Neural cell (in vitro differentiated cells): ENCODE results near the gene FASTK. TPM values are rescaled to one million over a fixed set of nuclear protein-coding genes. Genes with fewer than 3 reads are reported as not detected.

Experiments
- H2AFZ ChIP-seq: fragments of 200-600, 300-800 bp; sonication (generic), shearing (Covaris generic); 2 replicates; pipeline ENCODE4 v1.6.0; 2014; ENCODE audit warnings: low read depth, mild to moderate bottlenecking, antibody characterized with exemption, low read length, moderate library complexity
- H3F3A ChIP-seq: fragments of 200-600 bp; shearing (Covaris generic); 2 replicates; pipeline ENCODE4 v1.6.1; 2016; ENCODE audit warnings: mild to moderate bottlenecking, moderate library complexity, mixed read lengths, antibody characterized with exemption, low read length; ENCODE audit not compliant: insufficient read depth, poor library complexity, severe bottlenecking
- H3K27ac ChIP-seq: fragments of 200-600, 300-800 bp; sonication (generic), shearing (Covaris generic); 2 replicates; pipeline ENCODE4 v1.5.1; 2014; ENCODE audit warnings: mild to moderate bottlenecking, low read length, moderate library complexity
- H3K27me3 ChIP-seq: fragments of 300-800, 200-600 bp; sonication (generic), shearing (Covaris generic); 2 replicates; pipeline ENCODE4 v1.6.0; 2014; ENCODE audit warnings: mild to moderate bottlenecking, low read depth, low read length, moderate library complexity; ENCODE audit not compliant: insufficient read depth
- H3K36me3 ChIP-seq: fragments of 300-800, 200-600 bp; sonication (generic), shearing (Covaris generic); 2 replicates; pipeline ENCODE4 v1.5.1; 2014; ENCODE audit warnings: mild to moderate bottlenecking, antibody characterized with exemption, low read length, moderate library complexity; ENCODE audit not compliant: insufficient read depth
- H3K4me2 ChIP-seq: fragments of 300-800, 200-600 bp; sonication (generic), shearing (Covaris generic); 2 replicates; pipeline ENCODE4 v1.6.0; 2014; ENCODE audit warnings: mild to moderate bottlenecking, low read length
- H3K4me3 ChIP-seq: fragments of 300-800, 200-600 bp; sonication (generic), shearing (Covaris generic); 2 replicates; pipeline ENCODE4 v1.5.1; 2014; ENCODE audit warnings: mild to moderate bottlenecking, low read length, moderate library complexity
- H3K79me2 ChIP-seq: fragments of 200-600 bp; shearing (Covaris generic); replicated peaks from 2 replicates; pipeline ENCODE4 v1.6.0; 2014; ENCODE audit warnings: mild to moderate bottlenecking, low read length, moderate library complexity; ENCODE audit not compliant: insufficient read depth
- H3K9ac ChIP-seq: fragments of 300-800, 200-600 bp; sonication (generic), shearing (Covaris generic); 2 replicates; pipeline ENCODE4 v1.6.1; 2016; ENCODE audit warnings: mild to moderate bottlenecking, low read length, mixed read lengths
- H3K9me2 ChIP-seq: fragments of 200-600 bp; shearing (Covaris generic); 2 replicates; pipeline ENCODE4 v1.6.1; 2016; ENCODE audit warnings: mild to moderate bottlenecking, low read length, mixed read lengths; ENCODE audit not compliant: insufficient read depth
- H3K9me3 ChIP-seq: fragments of 200-600, 300-800 bp; sonication (generic), shearing (Covaris generic); 2 replicates; pipeline ENCODE4 v1.6.1; 2016; ENCODE audit warnings: mild to moderate bottlenecking, mixed run types, low read length, moderate library complexity, mixed read lengths
- H4K20me1 ChIP-seq: fragments of 200-600 bp; shearing (Covaris generic); 2 replicates; pipeline ENCODE4 v1.6.1; 2016; ENCODE audit warnings: mild to moderate bottlenecking, mixed run types; ENCODE audit not compliant: insufficient read depth
- CTCF ChIP-seq: fragments of 450-650 bp; IDR thresholded peaks from 2 replicates; pipeline ENCODE4 v1.5.1; 2014; ENCODE audit warnings: antibody characterized with exemption, mild to moderate bottlenecking, moderate library complexity; ENCODE audit not compliant: poor library complexity, severe bottlenecking
- EP300 ChIP-seq: fragments of 450-650 bp; conservative IDR thresholded peaks from 2 replicates; pipeline ENCODE4 v1.6.1; 2014; ENCODE audit warnings: antibody characterized with exemption, mild to moderate bottlenecking, moderate library complexity; ENCODE audit not compliant: poor library complexity, severe bottlenecking
- EZH2 ChIP-seq: fragments of 200-600, 300-800 bp; shearing (Covaris generic), sonication (generic); IDR thresholded peaks from 2 replicates; pipeline ENCODE4 v1.6.1; 2014; ENCODE audit warnings: antibody characterized with exemption, low read length, borderline replicate concordance, mild to moderate bottlenecking; ENCODE audit not compliant: insufficient read depth, poor library complexity, severe bottlenecking
- MXI1 ChIP-seq: fragments of 450-650 bp; conservative IDR thresholded peaks from 2 replicates; pipeline ENCODE4 v1.6.1; 2014; ENCODE audit warnings: antibody characterized with exemption, mild to moderate bottlenecking; ENCODE audit not compliant: poor library complexity, severe bottlenecking
- POLR2AphosphoS5 ChIP-seq: IDR thresholded peaks from 2 replicates; pipeline ENCODE4 v1.6.1; 2012
- RAD21 ChIP-seq: fragments of 450-650 bp; conservative IDR thresholded peaks from 2 replicates; pipeline ENCODE4 v1.6.1; 2014; ENCODE audit warnings: antibody characterized with exemption, mild to moderate bottlenecking, moderate library complexity
- REST ChIP-seq: IDR thresholded peaks from 2 replicates; pipeline ENCODE4 v1.6.1; 2012; ENCODE audit warnings: borderline replicate concordance
- SMC3 ChIP-seq: fragments of 450-650 bp; conservative IDR thresholded peaks from 2 replicates; pipeline ENCODE4 v1.6.1; 2014; ENCODE audit warnings: antibody characterized with exemption, mild to moderate bottlenecking, moderate library complexity; ENCODE audit not compliant: poor library complexity
- TAF1 ChIP-seq: IDR thresholded peaks from 2 replicates; pipeline ENCODE4 v1.6.1; 2012; ENCODE audit warnings: low read depth
- polyA plus RNA-seq: library from polyadenylated mRNA; depleted of rRNA; stranded (reverse); fragments of >200 nt; gene quantifications from 2 replicates; pipeline ENCODE4 v1.2.3, GENCODE V29; 2014

FASTK gene
- polyA plus RNA-seq, 1 donor from 2014 or later = 147 TPM

- Histone ChIP-seq H3K9ac (no peak overlapping the region), H3K4me3 (no peak overlapping the region), H2AFZ (no peak overlapping the region), H3K27ac (no peak overlapping the region), H3K9me3 (no peaks in the 10 kb centered on the region), H3K4me2 (no peak overlapping the region), H4K20me1 (peaks cover 13% of the 10 kb centered on the region), H3K79me2 (no peaks in the 10 kb centered on the region), H3K9me2 (no peaks in the 10 kb centered on the region), H3K36me3 (no peaks in the 10 kb centered on the region), H3K27me3 (no peaks in the 10 kb centered on the region), H3F3A (peaks cover 4% of the 10 kb centered on the region)
- no peak for TF ChIP-seq SMC3
- TF ChIP-seq EP300 = no peak
- no peak for TF ChIP-seq RAD21
- TF ChIP-seq TAF1 = no peak
- TF ChIP-seq CTCF = no peak
- no peak for TF ChIP-seq EZH2
- no peak for TF ChIP-seq POLR2AphosphoS5
- TF ChIP-seq REST = no peak
- no peak for TF ChIP-seq MXI1
Measured at GRCh38 chr7:151122796-151123157, 42.2 kb upstream of the FASTK start.

GRCh38 chr7:151122276-151122675 lies 41.7 kb upstream of the FASTK start:
- Histone ChIP-seq H2AFZ (no peak overlapping the region), H3K27me3 (no peaks in the 10 kb centered on the region), H3K36me3 (no peaks in the 10 kb centered on the region), H3K9me3 (no peaks in the 10 kb centered on the region), H3K4me3 (no peak overlapping the region), H3K9me2 (no peaks in the 10 kb centered on the region), H3K9ac (no peak overlapping the region), H3K4me2 (no peak overlapping the region), H3F3A (peaks cover 4% of the 10 kb centered on the region), H3K27ac (no peak overlapping the region), H4K20me1 (peaks cover 18% of the 10 kb centered on the region), H3K79me2 (no peaks in the 10 kb centered on the region)
- TF ChIP-seq REST = no peak
- TF ChIP-seq CTCF = no peak
- no peak for TF ChIP-seq RAD21
- no peak for TF ChIP-seq MXI1
- TF ChIP-seq SMC3 = no peak
- no peak for TF ChIP-seq TAF1
- no peak for TF ChIP-seq EP300
- no peak for TF ChIP-seq EZH2
- TF ChIP-seq POLR2AphosphoS5 = no peak
